Posterior vena cava (tissue), 2 donors: ENCODE measurements around the gene ADAMTSL2. TPM values are rescaled to one million over a fixed set of nuclear protein-coding genes. Genes with fewer than 3 reads are reported as not detected.

Experiments
- DNase-seq: peaks from one replicate; pipeline ENCODE4 v3.0.0-alpha.2; 2020; ENCODE audit warnings: low spot score
- intact Hi-C, 2 donors: fragments of 100-400 bp; cut with DNase I; formaldehyde crosslinking; loops; one replicate each; pipeline versions ENCODE4 v1.14.1 to v1.14.2; 2022 to 2023
- total RNA-seq, 2 donors: library from RNA; stranded (reverse); fragmentation: NEBNext Ultra II Directional; extraction: Animal tissue kit (Norgen Biotek cat#: 25700); gene quantifications; one replicate each; pipeline ENCODE4 v1.2.1, GENCODE V29; 2021
- donor health status: DM: yes; HTN: yes; CAD: no.
- donor health status: DM: yes; HTN: yes; CAD: no.

The ADAMTSL2 gene
- total RNA-seq, 2 donors from 2014 or later, result 5.5 to 11.3 TPM

- intact Hi-C loops, result no loop called here
- no peak for DNase-seq
Measured at GRCh38 chr9:133621725-133622267, 87.3 kb downstream of the ADAMTSL2 start.

- no peak for DNase-seq
- intact Hi-C loops, result no loop called here
Measured at GRCh38 chr9:133622555-133622954, 88.1 kb downstream of the ADAMTSL2 start.

Other genes with a start within 250 kb of the ADAMTSL2 start
- 10 to 100 TPM; 11.5 to 12.0 TPM for gene SURF6, start 198.5 kb upstream of the ADAMTSL2 start, total RNA-seq
- 10 to 100 TPM; 28.6 to 28.9 TPM for gene MED22, start 186.6 kb upstream of the ADAMTSL2 start, total RNA-seq
- 1,000 to 10,000 TPM; 1,252 to 1,287 TPM for gene RPL7A, start 186.5 kb upstream of the ADAMTSL2 start, total RNA-seq
- gene SURF1, start 178.2 kb upstream of the ADAMTSL2 start, total RNA-seq, result 10 to 100 TPM; 27.7 to 30.2 TPM
- 10 to 100 TPM; 11.8 to 12.0 TPM for gene SURF2, start 178.2 kb upstream of the ADAMTSL2 start, total RNA-seq
- 100 to 1,000 TPM; 130 TPM for gene SURF4, start 158.6 kb upstream of the ADAMTSL2 start, total RNA-seq
- gene STKLD1, start 158.3 kb upstream of the ADAMTSL2 start, total RNA-seq, result 1 to 10 TPM in 1 of 2 donors, under 1 TPM in 1; 0.57 to 1.2 TPM
- gene REXO4, start 116.7 kb upstream of the ADAMTSL2 start, total RNA-seq, result 10 to 100 TPM; 10.4 to 11.1 TPM
- 1 to 10 TPM in 1 of 2 donors, under 1 TPM in 1; 0.48 to 1.8 TPM for gene ADAMTS13, start 112.3 kb upstream of the ADAMTSL2 start, total RNA-seq
- 10 to 100 TPM; 11.7 to 13.4 TPM for gene CACFD1, start 74.7 kb upstream of the ADAMTSL2 start, total RNA-seq
- gene SLC2A6, start 55.6 kb upstream of the ADAMTSL2 start, total RNA-seq, result 1 to 10 TPM; 3.2 to 4.0 TPM
- gene MYMK, start 9.7 kb upstream of the ADAMTSL2 start, total RNA-seq, result not detected
- not detected for gene FAM163B, start 74.7 kb downstream of the ADAMTSL2 start, total RNA-seq
- not detected for gene DBH, start 101.7 kb downstream of the ADAMTSL2 start, total RNA-seq
- gene SARDH, start 203.6 kb downstream of the ADAMTSL2 start, total RNA-seq, result 1 to 10 TPM in 1 of 2 donors, under 1 TPM in 1; 0.62 to 1.8 TPM